ENCODE measurements around the gene NDE1.

Gene NDE1

DNA sequence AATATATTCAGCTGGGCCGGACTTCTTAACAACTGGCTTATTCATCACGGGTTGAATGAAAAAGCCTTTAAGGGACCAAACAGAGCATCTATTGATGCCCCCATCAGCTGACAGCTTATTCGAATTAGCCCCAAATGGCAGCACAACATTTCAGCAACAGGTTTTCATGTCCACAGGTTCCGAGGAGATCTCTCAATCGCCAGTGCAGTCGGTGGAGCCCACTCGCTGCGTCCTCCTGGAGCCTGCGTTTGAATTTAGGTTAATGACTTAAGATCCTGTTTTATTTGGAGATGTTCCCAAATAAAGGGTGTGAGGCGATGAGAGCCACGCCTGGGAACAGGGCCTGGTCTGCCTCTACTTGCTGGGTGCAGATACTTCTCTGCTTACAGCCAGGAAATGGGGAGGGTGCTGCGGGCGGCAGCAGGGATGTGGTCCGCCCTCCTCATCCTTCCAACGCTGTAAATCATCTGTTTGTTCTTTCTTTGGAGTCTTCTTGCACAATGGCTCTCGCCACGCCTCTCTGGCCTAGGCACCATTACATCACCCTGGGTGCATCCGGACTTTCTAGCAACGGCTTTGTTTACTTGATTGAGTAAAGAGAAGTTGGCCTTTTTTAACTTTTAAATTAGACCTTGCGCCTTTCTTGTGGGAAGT lies 22.6 kb downstream of the NDE1 start:
- H3K27ac ChIP-seq, result peak overlapping the region; percentile 98
- TF ChIP-seq, protein P1, sequence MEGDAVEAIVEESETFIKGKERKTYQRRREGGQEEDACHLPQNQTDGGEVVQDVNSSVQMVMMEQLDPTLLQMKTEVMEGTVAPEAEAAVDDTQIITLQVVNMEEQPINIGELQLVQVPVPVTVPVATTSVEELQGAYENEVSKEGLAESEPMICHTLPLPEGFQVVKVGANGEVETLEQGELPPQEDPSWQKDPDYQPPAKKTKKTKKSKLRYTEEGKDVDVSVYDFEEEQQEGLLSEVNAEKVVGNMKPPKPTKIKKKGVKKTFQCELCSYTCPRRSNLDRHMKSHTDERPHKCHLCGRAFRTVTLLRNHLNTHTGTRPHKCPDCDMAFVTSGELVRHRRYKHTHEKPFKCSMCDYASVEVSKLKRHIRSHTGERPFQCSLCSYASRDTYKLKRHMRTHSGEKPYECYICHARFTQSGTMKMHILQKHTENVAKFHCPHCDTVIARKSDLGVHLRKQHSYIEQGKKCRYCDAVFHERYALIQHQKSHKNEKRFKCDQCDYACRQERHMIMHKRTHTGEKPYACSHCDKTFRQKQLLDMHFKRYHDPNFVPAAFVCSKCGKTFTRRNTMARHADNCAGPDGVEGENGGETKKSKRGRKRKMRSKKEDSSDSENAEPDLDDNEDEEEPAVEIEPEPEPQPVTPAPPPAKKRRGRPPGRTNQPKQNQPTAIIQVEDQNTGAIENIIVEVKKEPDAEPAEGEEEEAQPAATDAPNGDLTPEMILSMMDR (conservative IDR thresholded peaks at IDR 0.05; ENCODE audit: low read depth), result no peak
- peak; percentile 97 for DNase-seq (ENCODE audit: low spot score)
- POLR2A ChIA-PET (ENCODE audit: low non-redundant PET), result interaction anchor here (0.6 kb wide), 1 partner anchor 17 kb away, joined by 4 read pairs; no protein-coding TSS in a partner anchor
- CTCF ChIA-PET, result interaction anchor here (0.5 kb wide), 1 partner anchor 29 kb away, joined by 3 read pairs; no protein-coding TSS in a partner anchor

DNA sequence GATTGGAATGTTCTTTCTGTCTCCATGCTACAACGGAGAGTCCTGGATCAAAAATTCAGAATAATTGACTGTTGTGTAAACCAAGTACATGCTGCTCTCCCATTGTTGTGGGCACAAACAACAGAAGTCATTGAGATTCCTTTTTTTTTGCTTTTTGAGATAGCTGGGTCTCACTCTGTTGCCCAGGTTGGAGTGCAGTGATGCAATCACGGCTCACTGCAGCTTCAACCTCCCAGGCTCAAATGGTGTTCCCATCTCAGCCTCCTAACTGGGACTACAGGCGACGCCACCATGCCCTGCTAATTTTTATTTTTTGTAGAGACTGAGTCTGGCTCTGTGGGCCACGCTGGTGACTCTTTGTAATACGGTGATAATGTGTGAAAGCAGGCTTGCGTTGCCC lies 24.5 kb downstream of the NDE1 start:
- ChIA-PET CTCF (no interaction called here), POLR2A (ENCODE audit: low non-redundant PET) (no interaction called here)
- TF ChIP-seq, protein P1 (conservative IDR thresholded peaks at IDR 0.05; ENCODE audit: low read depth), result no peak
- DNase-seq (ENCODE audit: low spot score), result no peak
- H3K27ac ChIP-seq, result peak overlapping the region; percentile 98

DNA sequence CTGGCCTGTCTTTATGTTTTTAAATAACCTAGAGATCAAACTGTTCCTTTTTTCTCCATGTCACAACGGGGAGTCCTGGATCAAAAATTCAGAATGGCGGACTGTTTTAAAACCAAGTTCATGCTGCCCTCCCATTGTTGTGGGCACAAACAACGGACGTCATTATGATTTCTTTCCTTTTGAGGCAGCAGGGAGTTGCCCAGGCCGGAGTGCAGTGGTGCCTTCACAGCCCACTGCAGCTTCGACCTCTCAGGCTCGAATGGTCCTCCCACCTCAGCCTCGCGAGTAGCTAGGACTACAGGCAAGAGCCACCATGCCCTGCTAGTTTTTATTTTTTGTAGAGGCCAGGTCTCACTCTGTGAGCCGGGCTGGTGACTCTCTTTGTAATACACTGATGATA lies 26.5 kb downstream of the NDE1 start:
- POLR2A ChIA-PET (ENCODE audit: low non-redundant PET), result no interaction called here
- TF ChIP-seq, protein P1 (conservative IDR thresholded peaks at IDR 0.05; ENCODE audit: low read depth), result no peak
- DNase-seq (ENCODE audit: low spot score), result no peak
- peak overlapping the region; percentile 98 for H3K27ac ChIP-seq
- CTCF ChIA-PET, result no interaction called here

DNA sequence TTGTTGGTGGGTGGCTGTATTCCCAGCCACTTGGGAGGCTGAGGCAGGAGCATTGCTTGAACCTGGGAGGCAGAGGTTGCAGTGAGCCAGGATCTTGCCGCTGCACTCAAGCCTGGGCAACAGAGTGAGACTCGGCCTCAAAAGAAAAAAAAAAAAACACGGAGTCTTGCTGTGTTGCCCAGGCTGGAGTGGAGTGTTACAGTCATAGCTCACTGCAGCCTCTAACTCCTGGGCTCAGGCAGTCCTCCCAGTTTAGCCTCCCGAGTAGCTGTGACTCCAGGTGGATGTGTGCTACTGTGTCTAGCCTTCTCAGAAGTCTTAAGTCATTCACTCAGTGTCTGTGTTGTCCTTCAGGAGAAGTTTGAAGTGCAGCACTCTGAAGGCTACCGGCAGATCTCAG lies 27.4 kb downstream of the NDE1 start:
- TF ChIP-seq, protein P1 (conservative IDR thresholded peaks at IDR 0.05; ENCODE audit: low read depth), result no peak
- ChIA-PET POLR2A (ENCODE audit: low non-redundant PET) (no interaction called here), CTCF (interaction anchor here (0.6 kb wide), 1 partner anchor 240 kb away, joined by 6 read pairs; no protein-coding TSS in a partner anchor)
- H3K27ac ChIP-seq, result peak overlapping the region; percentile 98
- DNase-seq (ENCODE audit: low spot score), result no peak

DNA sequence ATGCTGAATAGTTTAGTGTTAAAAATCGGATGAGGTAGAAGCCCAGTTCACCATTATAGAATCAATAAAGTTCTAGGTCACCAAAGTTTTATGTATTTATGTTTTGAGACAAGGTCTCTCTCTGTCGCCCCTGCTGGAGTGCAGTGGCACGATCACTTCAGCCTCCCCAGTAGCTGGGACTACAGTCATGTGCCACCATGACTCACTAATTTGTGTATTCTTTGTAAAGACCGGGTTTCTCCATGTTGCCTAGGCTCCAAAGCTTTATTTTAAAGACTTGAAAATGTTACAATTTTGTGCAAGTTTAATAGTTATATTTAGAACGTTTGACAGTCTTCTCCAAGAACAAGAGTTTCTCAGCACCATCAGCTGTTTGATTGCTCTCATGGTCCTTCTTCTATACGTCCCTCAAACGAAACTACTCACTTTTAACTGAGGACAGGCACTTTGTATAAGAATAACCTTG lies 32.1 kb downstream of the NDE1 start:
- DNase-seq (ENCODE audit: low spot score), result peak; percentile 50
- ChIA-PET CTCF (interaction anchor here (0.7 to 1.8 kb wide), 4 partner anchors 13 to 39 kb away, joined by 3 to 9 read pairs (median 4); partner anchors contain the start of gene MARF1), POLR2A (ENCODE audit: low non-redundant PET) (no interaction called here)
- no peak overlapping the region for H3K27ac ChIP-seq
- TF ChIP-seq, protein P1 (conservative IDR thresholded peaks at IDR 0.05; ENCODE audit: low read depth), result no peak; the same call in 1 of the 2 replicates

DNA sequence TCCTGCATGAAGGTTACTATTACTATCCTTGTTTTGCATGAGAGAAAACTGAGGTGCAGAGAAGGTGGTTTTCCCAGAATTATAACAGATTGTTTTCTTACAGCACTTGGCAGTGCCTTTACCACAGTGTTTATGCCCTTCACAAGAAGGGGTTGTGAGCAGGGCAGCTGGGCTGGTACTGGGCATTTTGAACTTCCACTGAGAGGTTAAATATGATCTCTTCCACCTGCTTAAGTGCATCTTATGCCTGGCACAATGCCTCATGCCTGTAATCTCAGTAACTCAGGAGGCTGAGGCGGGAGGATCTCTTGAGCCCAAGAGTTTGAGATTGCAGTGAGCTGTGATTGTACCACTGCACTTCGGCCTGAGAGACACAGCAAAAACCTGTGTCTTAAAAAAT lies 36.2 kb downstream of the NDE1 start:
- POLR2A ChIA-PET (ENCODE audit: low non-redundant PET), result no interaction called here
- CTCF ChIA-PET, result no interaction called here
- no peak for DNase-seq (ENCODE audit: low spot score)
- H3K27ac ChIP-seq, result no peak overlapping the region
- TF ChIP-seq, protein P1 (conservative IDR thresholded peaks at IDR 0.05; ENCODE audit: low read depth), result no peak

Measured in RWPE1 (cell line).